ENCODE results near the gene RAB5IF.
"Not testable (repeated sequence)": the region's sequence is repeated elsewhere in the genome, so short reads cannot be mapped to it uniquely, and the experiment has no call there.

The RAB5IF gene

DNA sequence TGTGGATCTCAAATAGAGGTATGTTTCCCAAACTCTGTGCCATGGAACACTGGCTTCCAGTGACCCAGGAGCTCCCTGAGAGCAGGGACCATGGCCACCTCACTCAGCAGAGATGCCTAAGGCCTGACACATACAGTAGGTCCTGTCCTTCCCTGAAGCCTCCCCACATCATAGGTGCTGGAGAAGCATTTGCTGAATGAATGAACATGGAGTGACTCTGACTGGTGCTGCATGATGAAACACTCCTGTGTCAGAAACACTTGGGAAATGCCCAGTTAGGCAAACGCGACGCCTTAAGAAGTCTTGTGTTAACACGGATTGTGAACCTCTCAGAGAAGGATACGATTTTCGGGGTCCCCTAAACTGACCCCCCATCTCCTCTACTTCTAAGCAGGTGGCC lies 26.1 kb downstream of the RAB5IF start:
- DNase-seq: no peak

DNA sequence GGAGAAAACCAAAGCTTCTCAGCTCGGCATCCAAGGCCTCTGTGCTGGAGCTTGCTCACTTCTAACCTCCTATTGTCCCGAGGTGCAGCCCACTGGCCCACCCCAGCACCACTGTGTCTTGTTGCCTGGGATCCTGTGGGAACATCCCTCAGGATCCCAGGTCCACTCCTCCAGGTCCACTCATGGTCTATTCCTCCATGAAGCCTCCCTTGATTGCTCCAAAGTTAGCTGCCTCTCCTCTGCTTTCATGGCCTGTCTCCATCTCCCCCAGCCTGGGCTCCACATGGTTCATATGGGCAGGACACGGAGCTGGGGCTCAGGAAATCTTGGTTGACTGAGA lies 26.5 kb downstream of the RAB5IF start:
- DNase-seq: no peak

DNA sequence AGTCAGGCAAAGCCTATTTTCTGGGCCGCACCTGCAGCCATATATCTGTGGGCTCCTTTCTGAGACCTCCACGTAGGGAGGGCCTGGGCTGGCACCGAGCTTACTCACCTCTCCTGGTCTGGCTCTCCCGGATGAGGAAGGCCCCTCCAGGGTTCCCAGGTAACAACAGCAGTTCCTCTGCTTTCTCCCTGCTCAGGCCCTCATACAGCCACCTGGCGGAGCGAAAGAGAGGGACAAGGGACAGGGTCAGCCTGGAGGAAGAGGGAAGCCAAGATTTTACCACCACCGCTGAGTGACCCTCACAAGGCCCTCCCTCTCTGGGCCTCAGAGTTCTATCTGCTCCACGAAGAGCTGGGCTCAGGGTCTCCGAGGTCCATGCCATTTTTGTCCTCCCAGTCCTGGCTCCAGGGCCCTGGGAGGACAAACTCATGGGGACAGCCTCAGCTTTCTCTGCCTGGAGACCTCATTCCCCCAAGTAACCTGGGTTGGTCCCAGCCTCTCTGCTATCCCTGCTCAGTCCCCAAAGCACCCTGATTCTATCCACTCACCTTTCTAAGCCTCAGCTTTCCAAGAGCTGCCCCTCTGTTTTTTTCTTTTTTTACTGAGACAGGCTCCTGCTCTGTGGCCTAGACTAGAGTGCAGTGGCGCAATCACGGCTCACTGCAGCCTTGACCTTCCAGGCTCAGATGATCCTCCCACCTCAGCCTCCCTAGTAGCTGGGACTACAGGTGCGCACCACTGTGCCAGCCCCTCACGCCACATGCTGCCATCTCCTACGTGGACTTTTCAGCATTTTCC lies 27.1 kb downstream of the RAB5IF start:
- no peak for DNase-seq

DNA sequence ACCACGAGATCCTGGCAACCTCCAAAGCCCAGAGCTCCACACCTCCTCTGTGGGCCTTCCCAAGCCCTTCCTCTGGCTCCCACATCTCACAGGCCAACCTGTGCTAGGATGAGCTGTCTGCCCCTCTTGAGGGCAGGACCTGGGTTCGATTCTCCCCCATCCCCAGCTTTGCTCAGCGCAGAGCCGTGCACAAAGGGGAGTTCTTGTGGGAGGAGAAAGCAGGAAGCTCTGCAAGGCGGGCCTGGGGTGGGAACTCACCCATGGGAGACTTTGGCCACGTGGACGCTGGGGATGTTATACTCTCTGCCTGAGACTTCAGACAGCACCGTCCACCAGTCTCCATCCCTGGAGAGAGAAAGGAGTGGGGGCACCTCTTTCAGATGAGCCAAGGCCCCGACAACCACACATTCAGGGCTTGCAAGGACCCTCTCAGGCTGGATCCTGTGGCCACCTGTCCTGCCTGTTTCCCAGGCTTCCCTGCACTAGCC lies 27.8 kb downstream of the RAB5IF start:
- no peak for DNase-seq

DNA sequence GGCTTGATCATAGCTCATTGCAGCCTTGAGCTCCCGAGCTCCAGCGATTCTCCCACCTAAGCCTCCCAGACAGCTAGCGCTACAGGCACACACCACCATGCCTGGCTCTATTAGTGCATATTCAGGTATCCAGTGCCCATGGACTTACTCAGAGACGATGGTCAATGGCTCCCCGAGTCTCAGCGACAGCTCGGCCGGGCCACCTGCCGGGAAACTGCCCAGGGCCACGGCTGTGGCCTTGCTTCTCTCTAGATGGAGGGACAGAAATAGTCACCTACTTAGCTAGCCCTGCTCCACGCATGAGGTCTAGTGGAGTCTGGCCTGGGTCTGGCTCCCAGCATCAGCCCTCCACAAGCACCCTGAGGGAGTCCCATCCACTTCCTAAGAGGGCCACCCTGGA lies 28.8 kb downstream of the RAB5IF start:
- DNase-seq: no peak

DNA sequence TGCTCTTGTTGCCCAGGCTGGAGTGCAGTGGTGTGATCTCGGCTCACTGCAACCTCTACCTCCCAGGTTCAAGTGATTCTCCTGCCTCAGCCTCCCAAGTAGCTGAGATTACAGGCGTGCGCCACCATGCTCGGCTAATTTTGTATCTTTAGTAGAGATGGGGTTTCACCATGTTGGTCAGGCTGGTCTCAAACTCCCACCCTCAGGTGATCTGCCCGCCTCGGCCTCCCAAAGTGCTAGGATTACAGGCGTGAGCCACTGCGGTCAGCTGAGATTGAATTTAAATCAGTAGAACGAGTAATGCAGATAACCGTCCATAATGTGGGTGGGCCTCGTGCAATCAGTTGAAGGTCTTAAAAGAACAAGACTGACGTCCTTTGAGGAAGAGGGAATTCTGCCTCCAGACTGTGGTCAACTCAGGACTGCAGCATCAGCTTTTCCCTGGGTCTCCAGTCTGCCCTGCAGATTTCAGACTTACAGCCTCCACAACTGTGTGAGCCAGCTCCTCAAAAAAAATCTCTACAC lies 33.4 kb downstream of the RAB5IF start:
- not testable (repeated sequence) for DNase-seq

DNA sequence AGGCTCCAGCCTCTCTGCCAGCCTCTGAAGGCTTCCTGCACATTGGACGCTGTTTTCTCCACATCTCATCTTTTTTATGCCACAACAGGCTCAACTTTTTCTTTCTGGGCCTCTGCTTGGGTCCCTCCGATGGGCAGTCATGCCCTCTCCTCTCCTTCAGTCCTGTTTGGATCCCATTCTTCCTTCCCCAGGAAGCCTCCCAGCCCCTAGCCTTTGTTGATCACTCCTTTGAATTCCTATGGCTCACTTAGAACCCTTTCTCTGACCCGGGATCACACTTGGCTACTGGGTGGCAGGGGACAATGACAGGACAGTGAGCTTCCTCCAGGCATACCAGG lies 35.9 kb downstream of the RAB5IF start:
- no peak for DNase-seq

DNA sequence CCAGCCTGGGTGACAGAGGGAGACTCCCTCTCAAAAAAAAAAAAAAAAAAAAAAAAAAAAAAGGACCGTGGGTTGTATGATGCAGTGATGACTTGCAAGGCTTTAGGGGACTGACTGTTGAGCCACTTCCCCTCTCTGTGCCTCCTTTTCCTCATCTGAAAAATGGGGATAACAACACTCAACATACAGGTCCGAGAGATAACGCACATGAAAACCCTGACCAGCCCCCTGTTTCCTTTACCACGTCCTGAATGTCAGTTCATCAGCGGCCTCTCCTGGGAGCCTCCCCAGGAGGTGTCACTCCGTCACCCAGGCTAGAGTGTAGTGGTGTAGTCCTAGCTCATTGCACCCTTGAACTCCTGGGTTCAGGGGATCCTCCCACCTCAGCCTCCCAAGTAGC lies 36.6 kb downstream of the RAB5IF start:
- no peak for DNase-seq

DNA sequence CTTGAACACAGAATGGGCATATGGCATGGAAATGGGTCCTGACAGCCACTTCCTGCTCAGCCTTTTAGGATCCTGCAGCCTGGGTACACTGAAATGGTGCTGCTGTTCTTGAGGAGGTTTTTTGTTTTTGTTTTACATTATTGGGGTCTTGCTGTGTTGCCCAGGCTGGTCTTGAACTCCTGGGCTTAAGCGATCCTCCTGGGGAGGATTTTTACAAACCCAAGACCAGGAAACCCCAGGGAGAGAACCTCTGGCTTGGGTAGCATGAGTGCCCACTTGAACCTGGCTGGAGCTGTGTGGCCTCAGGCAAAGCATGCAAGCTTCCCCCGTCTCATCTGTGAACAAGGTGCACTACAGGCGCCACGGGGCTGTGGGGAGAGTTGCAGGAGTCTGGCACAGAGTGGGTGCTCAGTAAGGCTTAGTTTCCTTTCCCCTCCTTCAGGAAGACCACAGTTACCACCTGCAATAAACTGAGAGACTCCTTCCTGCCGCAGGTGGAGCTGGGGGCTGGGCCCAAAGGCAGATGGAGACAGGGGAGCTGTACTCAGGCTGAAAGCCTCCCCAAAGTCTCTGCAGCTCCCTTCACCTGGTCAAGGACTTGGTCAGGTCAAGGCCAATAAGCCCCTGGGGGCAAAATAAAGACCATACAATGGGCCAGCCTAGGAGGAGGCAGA lies 38.6 kb downstream of the RAB5IF start:
- DNase-seq: no peak

DNA sequence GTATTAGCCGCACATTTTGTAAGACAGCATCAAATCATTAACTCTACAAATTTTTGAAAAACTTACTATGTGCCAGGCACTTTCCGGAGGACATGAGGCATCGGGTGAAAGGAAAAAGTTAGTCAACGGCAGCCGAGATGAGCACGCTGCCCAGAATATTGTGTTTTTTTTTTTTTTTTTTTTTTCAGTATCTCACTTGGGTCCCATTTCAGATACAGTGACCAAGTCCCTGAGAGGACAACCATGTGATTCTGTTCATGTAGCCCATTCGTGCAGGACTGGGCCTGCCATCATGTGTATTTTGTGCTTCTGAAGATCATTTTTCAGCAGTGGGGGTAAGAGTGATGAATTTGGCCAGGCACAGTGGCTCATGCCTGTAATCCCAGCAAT lies 39.1 kb downstream of the RAB5IF start:
- DNase-seq: no peak

DNA sequence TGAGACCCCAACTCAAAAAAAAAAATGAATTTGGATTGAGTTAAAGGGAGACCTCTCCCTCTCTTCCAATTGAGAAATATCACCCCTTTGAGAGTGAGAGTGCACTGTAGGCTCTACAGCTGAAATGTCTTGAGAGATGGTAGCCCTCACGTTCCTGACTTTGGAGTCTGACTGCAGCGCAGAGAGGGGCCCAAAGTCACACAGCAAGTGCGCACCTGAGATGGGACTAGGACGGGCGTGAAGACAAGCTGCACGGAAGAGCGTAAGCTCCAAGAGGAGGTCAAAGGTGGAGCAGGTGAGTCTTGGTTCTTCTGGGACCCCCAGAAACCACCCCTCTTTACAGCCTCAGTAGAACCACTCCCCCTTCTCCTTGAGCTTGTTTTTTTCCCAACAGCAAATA lies 39.8 kb downstream of the RAB5IF start:
- DNase-seq: no peak

DNA sequence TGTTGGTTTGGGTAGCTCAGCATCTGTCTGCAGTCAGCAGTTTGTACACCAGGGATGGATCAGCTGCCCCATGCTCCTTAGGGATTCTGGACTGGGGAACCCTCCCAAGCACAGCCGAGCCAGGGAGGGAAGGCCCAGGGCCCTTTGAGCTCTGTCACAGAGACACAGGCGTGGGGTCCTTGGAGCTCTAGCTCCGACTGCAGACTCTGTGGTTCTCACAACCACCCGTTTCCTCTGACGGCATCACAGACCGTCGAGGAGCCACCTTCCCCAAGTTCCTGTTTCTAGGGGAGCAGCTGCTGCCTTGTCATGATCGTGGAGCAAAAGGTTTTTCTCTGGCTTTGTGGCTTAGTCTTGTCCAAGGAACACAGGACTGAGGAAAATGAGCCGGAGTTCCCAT lies 40.4 kb downstream of the RAB5IF start, which contains the start of gene SLA2:
Gene SLA2 (minus strand): TSS at position 199 of the 400 bp plus-strand sequence. CDS start 4,861 bp downstream, outside the sequence.
- no peak for DNase-seq

DNA sequence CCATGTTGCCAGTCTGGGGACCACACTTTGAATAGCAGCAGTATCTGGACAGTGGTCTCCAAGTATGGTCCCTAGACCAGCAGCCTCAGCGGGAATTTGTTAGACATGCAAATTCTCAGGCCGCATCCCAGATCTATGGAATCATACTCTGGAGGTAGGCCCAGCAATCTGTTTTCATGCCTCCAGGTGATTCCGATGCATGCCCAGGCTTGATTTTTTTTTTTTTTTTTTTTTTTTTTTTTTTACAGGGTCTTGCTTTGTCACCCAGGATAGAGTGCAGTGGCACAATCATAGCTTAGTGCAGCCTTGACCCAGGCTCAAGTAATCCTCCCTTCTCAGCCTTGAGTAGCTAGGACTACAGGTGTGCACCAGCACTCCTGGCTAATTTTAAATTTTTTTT lies 41.1 kb downstream of the RAB5IF start:
- DNase-seq: no peak

DNA sequence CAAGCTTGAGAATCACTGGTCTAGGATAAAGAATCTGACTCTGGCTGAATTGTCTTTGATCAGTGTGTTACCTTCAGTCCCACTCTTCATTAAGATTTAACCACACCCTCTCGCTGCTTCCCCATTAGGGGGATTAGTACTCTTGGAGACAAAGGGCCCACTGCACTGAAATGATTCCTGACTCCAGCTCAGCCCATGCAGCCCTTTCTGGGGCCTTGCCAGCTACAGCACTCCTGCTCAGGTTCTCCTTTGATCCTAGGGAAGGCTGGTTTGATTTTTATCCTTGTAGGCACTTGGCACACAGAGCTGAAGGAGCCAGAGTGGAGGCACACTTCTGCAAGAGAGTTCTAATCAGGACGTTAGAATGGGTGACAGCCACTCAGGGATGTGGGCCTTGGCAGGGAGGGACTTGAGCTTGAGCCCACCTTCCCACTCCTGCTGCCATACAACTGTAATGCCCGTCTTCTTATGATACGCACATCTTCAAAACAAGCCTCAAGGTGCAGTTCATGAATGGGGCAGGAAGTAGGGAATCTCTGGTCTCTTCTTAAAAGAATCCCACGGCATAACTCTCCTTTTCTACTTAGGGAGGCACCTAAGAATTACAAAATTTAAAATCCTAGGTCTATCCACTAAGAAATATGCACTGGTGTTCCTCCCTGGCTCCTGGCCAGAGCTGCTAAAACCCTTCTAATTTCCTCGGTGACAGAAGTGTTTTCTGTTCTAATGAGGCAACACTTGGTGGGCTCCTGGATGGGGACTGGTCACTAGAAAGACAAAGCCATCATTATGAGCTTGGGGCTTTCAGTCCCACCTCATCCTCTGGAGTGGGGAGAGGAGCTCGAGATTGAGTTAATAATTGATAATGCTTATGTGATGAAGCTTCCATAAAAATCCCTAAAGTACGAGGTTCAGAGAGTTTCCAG lies 41.9 kb downstream of the RAB5IF start:
- DNase-seq: no peak

DNA sequence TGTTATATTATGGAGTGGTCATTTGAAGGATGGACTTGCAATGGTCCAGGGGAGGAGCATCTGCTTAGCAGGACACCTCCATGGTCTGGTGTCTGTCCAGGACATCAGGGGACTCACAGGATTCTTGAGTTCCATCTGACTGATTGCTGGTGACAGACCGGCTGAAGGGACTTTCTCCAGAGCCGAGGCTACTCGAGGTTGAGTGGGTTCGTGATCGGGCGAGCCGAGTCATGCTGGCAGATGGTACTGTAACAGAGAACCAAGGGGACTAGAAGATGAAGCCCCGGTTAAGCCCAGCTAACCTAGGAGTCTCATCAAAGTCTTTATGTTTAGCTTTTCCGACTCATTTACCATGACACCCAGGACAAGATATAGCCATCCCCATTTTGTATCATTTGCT lies 47.9 kb downstream of the RAB5IF start:
- no peak for DNase-seq

DNA sequence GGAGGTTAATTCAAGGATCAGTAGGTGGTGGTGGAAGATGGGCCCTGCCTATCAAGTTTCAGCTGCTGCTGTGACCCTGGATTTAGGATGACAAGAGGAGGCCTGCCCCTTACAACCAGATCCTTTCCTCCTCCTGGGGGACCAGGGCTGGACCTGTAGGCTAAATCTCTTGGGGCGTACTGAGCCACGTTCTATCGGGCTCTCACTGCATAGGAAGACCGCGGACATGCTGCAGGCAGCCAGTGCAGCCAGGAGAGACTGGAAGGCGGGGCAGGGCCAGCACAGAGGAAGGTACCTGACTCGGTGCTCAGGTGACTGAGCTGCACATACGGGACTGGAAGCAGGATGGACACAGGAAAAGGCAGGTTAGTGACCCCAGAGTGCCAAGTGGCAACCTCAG lies 48.9 kb downstream of the RAB5IF start:
- DNase-seq: no peak

DNA sequence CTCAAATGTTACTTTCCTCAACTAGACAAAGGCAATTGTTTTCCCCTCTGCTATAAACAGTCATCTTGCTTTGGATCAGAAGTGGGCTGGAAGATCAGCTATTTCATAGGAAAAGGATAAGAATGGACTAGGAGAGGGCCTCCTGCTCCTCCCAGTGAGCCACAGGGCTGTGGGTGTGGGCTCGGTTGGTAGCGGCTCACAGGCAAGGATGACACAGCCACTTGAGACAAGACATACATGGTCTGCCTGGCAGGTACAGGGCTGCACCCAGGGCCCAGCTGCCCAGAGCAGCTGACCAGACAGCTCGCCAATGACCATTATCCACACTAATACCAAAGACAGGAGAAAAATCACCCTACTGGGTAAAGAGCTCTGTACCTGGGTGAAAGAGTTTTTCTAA lies 49.4 kb downstream of the RAB5IF start:
- DNase-seq: no peak

DNA sequence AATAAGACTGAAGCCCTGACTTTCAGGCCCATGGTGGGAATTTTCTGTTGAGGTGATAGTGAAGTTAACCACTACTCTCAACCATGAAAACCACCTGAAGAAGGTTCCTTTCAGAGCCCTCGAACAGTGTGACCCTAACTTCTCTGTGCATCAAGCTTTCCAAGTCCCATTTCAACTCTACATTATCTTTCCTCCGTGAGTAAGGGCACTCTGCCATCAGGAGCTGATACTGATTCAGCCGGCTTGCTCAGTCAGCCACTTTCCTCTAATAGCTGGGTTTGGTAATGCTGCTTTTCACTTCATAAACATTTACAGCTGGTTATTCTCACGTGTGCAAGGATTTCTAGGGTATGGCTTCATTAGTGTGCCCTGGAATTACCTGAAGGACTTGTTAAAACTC lies 51.2 kb downstream of the RAB5IF start:
- no peak for DNase-seq

DNA sequence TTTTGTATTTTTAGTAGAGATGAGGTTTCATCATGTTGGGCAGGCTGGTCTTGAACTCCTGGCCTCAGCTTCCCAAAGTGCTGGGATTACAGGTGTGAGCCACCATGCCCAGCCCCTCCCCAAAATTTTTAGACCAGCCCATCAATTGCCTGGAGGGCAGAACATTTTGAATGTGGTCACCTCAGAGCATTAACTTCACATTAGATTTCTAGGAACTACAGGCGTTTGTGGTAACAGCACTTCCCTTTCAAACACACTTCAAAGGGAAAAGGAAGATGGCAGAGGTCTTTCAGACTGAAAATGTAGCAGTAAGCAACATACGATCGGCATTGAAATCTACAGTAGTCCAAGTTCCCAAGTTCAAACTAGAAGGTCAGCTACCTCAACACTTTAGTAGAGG lies 52.7 kb downstream of the RAB5IF start:
- no peak for DNase-seq
